Liver (tissue), 9 donors: ENCODE measurements around the gene ZNF154. TPM values are rescaled to one million over a fixed set of nuclear protein-coding genes. Genes with fewer than 3 reads are reported as not detected.

Experiments used
- DNase-seq: peaks from one replicate; pipeline ENCODE4 v3.0.0-alpha.2; 2017; ENCODE audit warnings: low spot score
- H3K27ac ChIP-seq, 2 donors: one replicate each; pipeline ENCODE4 v1.7.0; 2013; ENCODE audit warnings: inconsistent platforms in 2 of 2, low read length in 2 of 2, control low read depth in 1 of 2, low read depth in 1 of 2, mild to moderate bottlenecking in 1 of 2
- H3K27me3 ChIP-seq, 4 donors: one replicate each; pipeline versions ENCODE4 v1.6.1 to v1.7.0; 2013; ENCODE audit warnings: low read length in 3 of 4, inconsistent platforms in 1 of 4, mild to moderate bottlenecking in 1 of 4, moderate library complexity in 1 of 4; ENCODE audit not compliant: control insufficient read depth in 4 of 4, insufficient read depth in 4 of 4
- H3K36me3 ChIP-seq, 4 donors: one replicate each; pipeline versions ENCODE4 v1.6.1 to v1.7.0; 2013; ENCODE audit warnings: low read length in 3 of 4, mild to moderate bottlenecking in 3 of 4, low read depth in 1 of 4, moderate library complexity in 1 of 4; ENCODE audit not compliant: control insufficient read depth in 4 of 4, insufficient read depth in 3 of 4
- H3K4me1 ChIP-seq, 4 donors: one replicate each; pipeline versions ENCODE4 v1.6.1 to v1.7.0; 2013; ENCODE audit warnings: low read length in 3 of 4, mild to moderate bottlenecking in 3 of 4, moderate library complexity in 1 of 4; ENCODE audit not compliant: control insufficient read depth in 4 of 4, insufficient read depth in 4 of 4
- H3K4me3 ChIP-seq, 3 donors: one replicate each; pipeline versions ENCODE4 v1.6.1 to v1.7.0; 2013; ENCODE audit warnings: low read length in 3 of 3, control low read depth in 1 of 3, low read depth in 1 of 3, mild to moderate bottlenecking in 1 of 3
- H3K9ac ChIP-seq, 2 donors: one replicate each; pipeline ENCODE4 v1.7.0; 2013; ENCODE audit warnings: low read length in 2 of 2, mild to moderate bottlenecking in 2 of 2, moderate library complexity in 2 of 2, control low read depth in 1 of 2, low read depth in 1 of 2
- H3K9me3 ChIP-seq, 4 donors: one replicate each; pipeline versions ENCODE4 v1.6.1 to v1.7.0; 2013; ENCODE audit warnings: low read length in 3 of 4; ENCODE audit not compliant: control insufficient read depth in 4 of 4
- ATF3 ChIP-seq: IDR thresholded peaks from 2 replicates; pipeline ENCODE4 v1.6.1; 2016; ENCODE audit warnings: antibody characterized with exemption
- EGR1 ChIP-seq, 2 donors: IDR thresholded peaks; 2 replicates each; pipeline ENCODE4 v1.6.1; 2016 to 2018; ENCODE audit warnings: antibody characterized with exemption in 2 of 2, low read depth in 2 of 2
- HNF4A ChIP-seq, 2 donors: conservative IDR thresholded peaks; 2 replicates each; pipeline ENCODE4 v1.6.1; 2016; ENCODE audit warnings: antibody characterized with exemption in 2 of 2, mild to moderate bottlenecking in 2 of 2
- HNF4G ChIP-seq: IDR thresholded peaks from 2 replicates; pipeline ENCODE4 v1.6.1; 2016; ENCODE audit warnings: antibody characterized with exemption
- JUND ChIP-seq, 2 donors: IDR thresholded peaks; 2 replicates each; pipeline ENCODE4 v1.6.1; 2016; ENCODE audit warnings: antibody characterized with exemption in 2 of 2
- MAX ChIP-seq: IDR thresholded peaks from 2 replicates; pipeline ENCODE4 v1.6.1; 2016; ENCODE audit warnings: antibody characterized with exemption
- NR2F2 ChIP-seq: IDR thresholded peaks from 2 replicates; pipeline ENCODE4 v1.6.1; 2016; ENCODE audit warnings: antibody characterized with exemption
- RAD21 ChIP-seq, 2 donors: IDR thresholded peaks; 2 replicates each; pipeline ENCODE4 v1.6.1; 2016; ENCODE audit warnings: antibody characterized with exemption in 2 of 2, mild to moderate bottlenecking in 2 of 2
- REST ChIP-seq: IDR thresholded peaks from 2 replicates; pipeline ENCODE4 v1.6.1; 2016; ENCODE audit warnings: antibody characterized with exemption, mild to moderate bottlenecking
- RXRA ChIP-seq, 2 donors: IDR thresholded peaks; 2 replicates each; pipeline ENCODE4 v1.6.1; 2017 to 2018; ENCODE audit warnings: antibody characterized with exemption in 2 of 2, mild to moderate bottlenecking in 1 of 2
- SP1 ChIP-seq: IDR thresholded peaks from 2 replicates; pipeline ENCODE4 v1.6.1; 2018; ENCODE audit warnings: antibody characterized with exemption, mild to moderate bottlenecking
- TAF1 ChIP-seq: conservative IDR thresholded peaks from 2 replicates; pipeline ENCODE4 v1.6.1; 2016; ENCODE audit warnings: antibody characterized with exemption, mild to moderate bottlenecking
- YY1 ChIP-seq: IDR thresholded peaks from 2 replicates; pipeline ENCODE4 v1.6.1; 2016; ENCODE audit warnings: antibody characterized with exemption, mild to moderate bottlenecking
- ZBTB33 ChIP-seq: IDR thresholded peaks from 2 replicates; pipeline ENCODE4 v1.6.1; 2016; ENCODE audit warnings: antibody characterized with exemption
- WGBS: extraction: QIAGEN DNeasy Blood & Tissue Kit; methylation state at CpG from one replicate; pipeline ENCODE4 v1.1.7; 2013; 5-methylcytosine and 5-hydroxymethylcytosine counted together
- polyA plus RNA-seq, 2 donors: library from polyadenylated mRNA; stranded (reverse) in 1 of 2; unstranded in 1 of 2; fragments of 200-250 nt in 1 of 2; fragments of >200 nt in 1 of 2; fragmentation: Nextera tagmentation in 1 of 2; extraction: Ambion mirVana in 1 of 2; gene quantifications; one replicate each; pipeline versions ENCODE4 v1.2.1 to v1.2.3, GENCODE V29; 2013 to 2015
- total RNA-seq, 2 donors: library from RNA; depleted of rRNA; stranded (reverse); fragments of >200 nt; gene quantifications; one replicate each; pipeline ENCODE4 v1.2.3, GENCODE V29; 2014
- TF ChIP-seq, protein P1 (sequence below): fragments of 150-350 bp; IDR thresholded peaks from 2 replicates; pipeline ENCODE4 v1.5.1; 2017; ENCODE audit warnings: improper control_type of control experiment, low read depth, low read length; ENCODE audit not compliant: missing input control
- donor health status: healthy.
- donor health status: healthy.
- donor health status: healthy.
- donor health status: healthy.
- donor health status: healthy.

The ZNF154 gene
- total and polyA plus RNA-seq, 4 donors = 0.32 to 4.7 (median 1.3) TPM

GRCh38 chr19:57668635-57669034 lies 40.4 kb downstream of the ZNF154 start, which contains the start of gene ZSCAN4:
ZSCAN4 (plus strand) TSS chr19:57668935; CDS start chr19:57676146, 7,211 bp downstream.
- Histone ChIP-seq H3K4me3 (peak within 1 kb of the TSS in 2 of 3 donors; percentile 20 to 27), H3K27me3 (peaks cover 0 to 6% (median 3%) of the 10 kb centered on the region in 4 donors), H3K4me1 (peaks cover 0 to 4% (median 0%) of the 10 kb centered on the region in 4 donors), H3K9ac (no peak within 1 kb of the TSS), H3K36me3 (peaks cover 0 to 2% (median 0%) of the 10 kb centered on the region in 4 donors), H3K9me3 (peaks cover 7 to 25% (median 20%) of the 10 kb centered on the region in 4 donors), H3K27ac (no peak within 1 kb of the TSS)
- TF ChIP-seq YY1 = no peak
- TF ChIP-seq, protein P1, sequence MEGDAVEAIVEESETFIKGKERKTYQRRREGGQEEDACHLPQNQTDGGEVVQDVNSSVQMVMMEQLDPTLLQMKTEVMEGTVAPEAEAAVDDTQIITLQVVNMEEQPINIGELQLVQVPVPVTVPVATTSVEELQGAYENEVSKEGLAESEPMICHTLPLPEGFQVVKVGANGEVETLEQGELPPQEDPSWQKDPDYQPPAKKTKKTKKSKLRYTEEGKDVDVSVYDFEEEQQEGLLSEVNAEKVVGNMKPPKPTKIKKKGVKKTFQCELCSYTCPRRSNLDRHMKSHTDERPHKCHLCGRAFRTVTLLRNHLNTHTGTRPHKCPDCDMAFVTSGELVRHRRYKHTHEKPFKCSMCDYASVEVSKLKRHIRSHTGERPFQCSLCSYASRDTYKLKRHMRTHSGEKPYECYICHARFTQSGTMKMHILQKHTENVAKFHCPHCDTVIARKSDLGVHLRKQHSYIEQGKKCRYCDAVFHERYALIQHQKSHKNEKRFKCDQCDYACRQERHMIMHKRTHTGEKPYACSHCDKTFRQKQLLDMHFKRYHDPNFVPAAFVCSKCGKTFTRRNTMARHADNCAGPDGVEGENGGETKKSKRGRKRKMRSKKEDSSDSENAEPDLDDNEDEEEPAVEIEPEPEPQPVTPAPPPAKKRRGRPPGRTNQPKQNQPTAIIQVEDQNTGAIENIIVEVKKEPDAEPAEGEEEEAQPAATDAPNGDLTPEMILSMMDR = no peak
- no peak for TF ChIP-seq REST
- no peak for TF ChIP-seq RXRA (IDR thresholded peaks at IDR 0.05)
- TF ChIP-seq ATF3 = no peak
- TF ChIP-seq NR2F2 = no peak
- no peak for TF ChIP-seq TAF1
- no peak for TF ChIP-seq JUND (IDR thresholded peaks at IDR 0.05)
- TF ChIP-seq ZBTB33 = no peak
- no peak for TF ChIP-seq HNF4G
- no peak for TF ChIP-seq RAD21 (IDR thresholded peaks at IDR 0.05)
- no peak for TF ChIP-seq HNF4A (conservative IDR thresholded peaks at IDR 0.05)
- 92% methylated on average over 2 of the region's 2 CpGs for WGBS
- DNase-seq = no peak

GRCh38 chr19:57667228-57667627 lies 41.8 kb downstream of the ZNF154 start:
- 90% methylated on average over 1 of the region's 1 CpG for WGBS
- DNase-seq = no peak
- Histone ChIP-seq H3K9ac (no peak overlapping the region), H3K27ac (no peak overlapping the region), H3K27me3 (peaks cover 0 to 6% (median 3%) of the 10 kb centered on the region in 4 donors), H3K4me3 (no peak overlapping the region), H3K36me3 (peaks cover 0 to 2% (median 0%) of the 10 kb centered on the region in 4 donors), H3K9me3 (peaks cover 8 to 26% (median 18%) of the 10 kb centered on the region in 4 donors), H3K4me1 (peaks cover 0 to 4% (median 0%) of the 10 kb centered on the region in 4 donors)
- TF ChIP-seq JUND (IDR thresholded peaks at IDR 0.05) = no peak
- no peak for TF ChIP-seq ZBTB33
- no peak for TF ChIP-seq SP1
- TF ChIP-seq MAX = no peak
- TF ChIP-seq HNF4G = no peak
- TF ChIP-seq EGR1 (IDR thresholded peaks at IDR 0.05; ENCODE audit: low read depth in 2 of 2) = no peak
- no peak for TF ChIP-seq TAF1
